ENCODE data around the gene C2orf49. TPM values are rescaled to one million over a fixed set of nuclear protein-coding genes. Genes with fewer than 3 reads are reported as not detected.
"Not testable (repeated sequence)": the region's sequence is repeated elsewhere in the genome, so short reads cannot be mapped to it uniquely, and the experiment has no call there.

The C2orf49 gene
- total RNA-seq, 1 donor from 2014 or later = 20.2 TPM

- intact Hi-C loops (cut with DNase I) = no loop called here
- no peak for DNase-seq (ENCODE audit: low spot score)
Measured at GRCh38 chr2:105317937-105318336, 19.4 kb upstream of the C2orf49 start.

- DNase-seq (ENCODE audit: low spot score) = no peak
- intact Hi-C loops (cut with DNase I) = no loop called here
Measured at GRCh38 chr2:105320651-105321215, 16.6 kb upstream of the C2orf49 start.

- intact Hi-C loops (cut with DNase I) = no loop called here
- DNase-seq (ENCODE audit: low spot score) = no peak
Measured at GRCh38 chr2:105321875-105322646, 15.3 kb upstream of the C2orf49 start.

- intact Hi-C loops (cut with DNase I) = no loop called here
- DNase-seq (ENCODE audit: low spot score) = no peak
Measured at GRCh38 chr2:105323111-105323510, 14.2 kb upstream of the C2orf49 start.

- intact Hi-C loops (cut with DNase I) = no loop called here
Measured at GRCh38 chr2:105324101-105324500, 13.2 kb upstream of the C2orf49 start.

GRCh38 chr2:105324732-105325131 lies 12.6 kb upstream of the C2orf49 start:
- DNase-seq (ENCODE audit: low spot score) = no peak
- intact Hi-C loops (cut with DNase I) = no loop called here

More at GRCh38 chr2:105324101-105324500, 13.2 kb upstream of the C2orf49 start:
- no peak for DNase-seq (ENCODE audit: low spot score)

- no peak for DNase-seq (ENCODE audit: low spot score)
- intact Hi-C loops (cut with DNase I) = no loop called here
Measured at GRCh38 chr2:105325389-105325963, 11.9 kb upstream of the C2orf49 start.

- intact Hi-C loops (cut with DNase I); DNase-seq (ENCODE audit: low spot score): not testable (repeated sequence)
Measured at GRCh38 chr2:105327271-105327670, 10.1 kb upstream of the C2orf49 start.

- DNase-seq (ENCODE audit: low spot score) = no peak
- intact Hi-C loops (cut with DNase I) = no loop called here
Measured at GRCh38 chr2:105327690-105328089, 9.7 kb upstream of the C2orf49 start.

GRCh38 chr2:105328281-105329196 lies 8.8 kb upstream of the C2orf49 start:
- peak; percentile 77 for DNase-seq (ENCODE audit: low spot score)
- intact Hi-C loops (cut with DNase I) = no loop called here

- intact Hi-C loops (cut with DNase I) = no loop called here
- DNase-seq (ENCODE audit: low spot score) = no peak
Measured at GRCh38 chr2:105329197-105329554, 8.2 kb upstream of the C2orf49 start.

GRCh38 chr2:105329561-105330495 lies 7.5 kb upstream of the C2orf49 start, which contains the start of gene TGFBRAP1:
TSS of gene TGFBRAP1 (minus strand) at chr2:105329735. CDS start at chr2:105308301, 21,434 bp downstream.
- intact Hi-C loops (cut with DNase I) = no loop called here
- no peak for DNase-seq (ENCODE audit: low spot score)

GRCh38 chr2:105330681-105331375 lies 6.5 kb upstream of the C2orf49 start:
- intact Hi-C loops (cut with DNase I) = no loop called here

GRCh38 chr2:105334211-105334610 lies 3.1 kb upstream of the C2orf49 start:
- no peak for DNase-seq (ENCODE audit: low spot score)
- intact Hi-C loops (cut with DNase I) = no loop called here

More at GRCh38 chr2:105330681-105331375, 6.5 kb upstream of the C2orf49 start:
- DNase-seq (ENCODE audit: low spot score) = no peak

- DNase-seq (ENCODE audit: low spot score) = no peak
- intact Hi-C loops (cut with DNase I) = no loop called here
Measured at GRCh38 chr2:105335469-105335868, 1.9 kb upstream of the C2orf49 start.

GRCh38 chr2:105336786-105337121 lies 586 bp upstream of the C2orf49 start:
- DNase-seq (ENCODE audit: low spot score) = no peak
- intact Hi-C loops (cut with DNase I) = no loop called here

- no peak for DNase-seq (ENCODE audit: low spot score)
- intact Hi-C loops (cut with DNase I) = no loop called here
Measured at GRCh38 chr2:105338020-105338385, 663 bp downstream of the C2orf49 start.

GRCh38 chr2:105339414-105339813 lies 2.1 kb downstream of the C2orf49 start:
- DNase-seq (ENCODE audit: low spot score) = no peak
- intact Hi-C loops (cut with DNase I) = no loop called here

Data from cardiac septum (tissue), 1 donor.